ENCODE data around the gene METTL21C. TPM values are rescaled to one million over a fixed set of nuclear protein-coding genes. Genes with fewer than 3 reads are reported as not detected.

The METTL21C gene
- not detected in 2 replicates for total RNA-seq (ENCODE audit: low replicate concordance)
- long read RNA-seq, partial matches to known transcripts, result 0 of 1 reads
- long read RNA-seq, other reads (novel, unspliced or antisense), result 1 of 1 reads

- H3K4me3 Mint-ChIP-seq, result no peak within 1 kb of the TSS
These were observed at the start of gene METTL21C for GRCh38 chr13:102694937-102695336. Gene METTL21C, minus strand, starts transcription at chr13:102695044. Its CDS starts 546 bp downstream, at chr13:102694498.

GRCh38 chr13:102742506-102742905, 47.7 kb upstream of the METTL21C start:
- Mint-ChIP-seq H3K4me3 (no peak overlapping the region), H3K4me1 (ENCODE audit: unreplicated experiment) (no peaks in the 10 kb centered on the region), H3K27me3 (peaks cover 15% of the 10 kb centered on the region), H3K36me3 (no peaks in the 10 kb centered on the region), H3K27ac (no peak overlapping the region), H3K9me3 (peaks cover 3% of the 10 kb centered on the region)
- no peak for TF ChIP-seq CTCF (conservative IDR thresholded peaks at IDR 0.05)
- no peak for DNase-seq (ENCODE audit: extremely low spot score, unreplicated experiment)

More at GRCh38 chr13:102694937-102695336, at the start of gene METTL21C:
- no peak for DNase-seq (ENCODE audit: extremely low spot score, unreplicated experiment)
- H3K27me3 Mint-ChIP-seq, result no peaks in the 10 kb centered on the region
- peaks cover 11% of the 10 kb centered on the region for H3K9me3 Mint-ChIP-seq
- H3K4me1 Mint-ChIP-seq (ENCODE audit: unreplicated experiment), result peaks cover 15% of the 10 kb centered on the region
- no peak for TF ChIP-seq CTCF (conservative IDR thresholded peaks at IDR 0.05)
- H3K27ac Mint-ChIP-seq, result no peak within 1 kb of the TSS
- no peaks in the 10 kb centered on the region for H3K36me3 Mint-ChIP-seq

GRCh38 chr13:102742101-102742500, 47.3 kb upstream of the METTL21C start:
- Mint-ChIP-seq H3K9me3 (peaks cover 3% of the 10 kb centered on the region), H3K4me1 (ENCODE audit: unreplicated experiment) (no peaks in the 10 kb centered on the region), H3K27ac (no peak overlapping the region), H3K27me3 (peaks cover 15% of the 10 kb centered on the region), H3K4me3 (no peak overlapping the region), H3K36me3 (no peaks in the 10 kb centered on the region)
- TF ChIP-seq CTCF (conservative IDR thresholded peaks at IDR 0.05), result no peak
- DNase-seq (ENCODE audit: extremely low spot score, unreplicated experiment), result no peak

GRCh38 chr13:102729560-102730270, 34.9 kb upstream of the METTL21C start:
- DNase-seq (ENCODE audit: extremely low spot score, unreplicated experiment), result no peak
- no peak for TF ChIP-seq CTCF (conservative IDR thresholded peaks at IDR 0.05)
- no peak overlapping the region for H3K27ac Mint-ChIP-seq
- H3K9me3 Mint-ChIP-seq, result peaks cover 3% of the 10 kb centered on the region
- no peak overlapping the region for H3K4me3 Mint-ChIP-seq
- peaks cover 4% of the 10 kb centered on the region for H3K27me3 Mint-ChIP-seq
- no peaks in the 10 kb centered on the region for H3K36me3 Mint-ChIP-seq
- H3K4me1 Mint-ChIP-seq (ENCODE audit: unreplicated experiment), result no peaks in the 10 kb centered on the region

- H3K4me3 Mint-ChIP-seq, result no peak overlapping the region
- no peak for TF ChIP-seq CTCF (conservative IDR thresholded peaks at IDR 0.05)
- no peak overlapping the region for H3K27ac Mint-ChIP-seq
- no peaks in the 10 kb centered on the region for H3K4me1 Mint-ChIP-seq (ENCODE audit: unreplicated experiment)
- H3K9me3 Mint-ChIP-seq, result peaks cover 4% of the 10 kb centered on the region
- no peaks in the 10 kb centered on the region for H3K36me3 Mint-ChIP-seq
- DNase-seq (ENCODE audit: extremely low spot score, unreplicated experiment), result no peak
- peaks cover 4% of the 10 kb centered on the region for H3K27me3 Mint-ChIP-seq
These were observed 31.6 kb upstream of the METTL21C start for GRCh38 chr13:102726430-102726829.

All from type B pancreatic cell (in vitro differentiated cells).